Activated CD4-positive, alpha-beta T cell treated with anti-CD3 and anti-CD28 coated beads, Interleukin-2, amount 10 ng/mL, durations not matched to agents 7 days and 5 days (primary cell): ENCODE measurements around the gene ATXN7L3. TPM values are rescaled to one million over a fixed set of nuclear protein-coding genes. Genes with fewer than 3 reads are reported as not detected.
"Not testable (repeated sequence)": the region's sequence is repeated elsewhere in the genome, so short reads cannot be mapped to it uniquely, and the experiment has no call there.

Experiments used
- CTCF ChIA-PET: fragments of 350-600 bp; sonication (Branson Sonifier 250); formaldehyde crosslinking; loops from one replicate; lab custom pipeline; 2021; ENCODE audit warnings: antibody characterized with exemption; lab: Charles Lee
- POLR2A ChIA-PET: fragments of 350-600 bp; sonication (Branson Sonifier 250); formaldehyde crosslinking; loops from one replicate; lab custom pipeline; 2021; ENCODE audit warnings: antibody characterized with exemption; lab: Charles Lee
- DNase-seq: peaks from one replicate; pipeline ENCODE4 v3.0.0-alpha.2; 2020
- H3K27ac Mint-ChIP-seq: one replicate; pipeline ENCODE4 v1.8.0; 2021; ENCODE audit warnings: mild to moderate bottlenecking, moderate library complexity, mixed read lengths
- H3K27me3 Mint-ChIP-seq: one replicate; pipeline ENCODE4 v1.8.0; 2021; ENCODE audit warnings: mixed read lengths
- H3K36me3 Mint-ChIP-seq: one replicate; pipeline ENCODE4 v1.8.0; 2021; ENCODE audit warnings: low read depth, mixed read lengths
- H3K4me1 Mint-ChIP-seq: one replicate; pipeline ENCODE4 v1.8.0; 2021; ENCODE audit warnings: mixed read lengths
- H3K4me3 Mint-ChIP-seq: one replicate; pipeline ENCODE4 v1.8.0; 2021; ENCODE audit warnings: mild to moderate bottlenecking, moderate library complexity, mixed read lengths
- H3K9me3 Mint-ChIP-seq: one replicate; pipeline ENCODE4 v1.8.0; 2021; ENCODE audit warnings: mixed read lengths
- microRNA-seq: library from miRNA; unstranded; fragments of <30 nt; microRNA quantifications from one replicate; pipeline ENCODE4 v1.2.0, GENCODE V29; 2021; ENCODE audit warnings: borderline microRNAs expressed, borderline replicate concordance
- total RNA-seq, 2 experiments: library from RNA; stranded (reverse); gene quantifications; one replicate each; pipeline ENCODE4 v1.2.3, GENCODE V29; 2021

Gene ATXN7L3
- total RNA-seq, 2 experiments from 2014 or later, result 110 to 112 TPM

DNA sequence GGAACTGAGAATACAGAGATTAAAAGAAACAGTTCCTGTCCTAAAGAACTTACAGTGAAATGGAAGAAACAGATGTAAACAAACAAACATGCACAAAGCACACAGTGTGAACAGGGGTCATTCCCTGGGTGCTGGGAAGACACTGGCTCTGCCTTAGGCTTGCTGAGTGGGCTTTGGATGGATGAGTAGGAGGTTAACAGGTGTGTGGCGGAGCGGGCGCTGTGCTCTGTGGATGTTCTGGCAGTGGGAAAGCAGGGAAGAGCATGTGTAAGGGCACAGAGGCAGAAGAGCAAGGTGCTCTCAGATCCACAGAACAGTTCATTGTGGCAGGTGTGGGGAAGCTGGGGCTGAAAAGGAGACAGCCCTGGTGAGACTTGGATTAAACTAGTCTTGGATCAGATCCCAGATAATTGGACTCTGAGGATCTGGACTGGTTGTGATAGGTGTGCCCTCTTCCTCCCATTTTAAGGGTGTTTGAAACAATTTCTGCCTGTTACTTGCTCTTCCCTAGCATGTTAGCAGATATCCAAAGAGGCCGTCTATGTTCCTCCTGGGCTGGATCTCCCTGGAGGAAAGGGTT, 49.8 kb downstream of the ATXN7L3 start:
- peak overlapping the region; percentile 60 for H3K27ac Mint-ChIP-seq
- no peaks in the 10 kb centered on the region for H3K27me3 Mint-ChIP-seq
- CTCF ChIA-PET, result no interaction called here
- H3K4me3 Mint-ChIP-seq, result no peak overlapping the region
- POLR2A ChIA-PET, result no interaction called here
- peaks cover 27% of the 10 kb centered on the region for H3K36me3 Mint-ChIP-seq
- H3K4me1 Mint-ChIP-seq, result peaks cover 19% of the 10 kb centered on the region
- H3K9me3 Mint-ChIP-seq, result no peaks in the 10 kb centered on the region
- DNase-seq, result no peak

DNA sequence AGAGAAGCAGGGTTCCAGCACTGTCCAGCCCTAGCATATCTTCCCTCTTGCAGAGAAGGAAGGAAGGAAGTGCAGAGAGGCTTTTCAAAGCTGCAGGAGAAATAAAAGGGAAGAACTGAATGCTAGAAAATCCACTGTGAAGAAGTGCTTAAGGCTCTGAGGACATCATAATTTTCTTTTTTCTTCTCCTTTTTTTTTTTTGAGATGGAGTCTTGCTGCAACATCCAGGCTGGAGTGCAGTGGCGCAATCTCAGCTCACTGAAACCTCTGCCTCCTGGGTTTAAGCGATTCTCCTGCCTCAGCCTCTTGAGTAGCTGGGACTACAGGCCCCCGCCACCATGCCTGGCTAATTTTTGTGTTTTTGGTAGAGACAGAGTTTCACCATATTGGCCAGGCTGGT, 50.6 kb downstream of the ATXN7L3 start:
- POLR2A ChIA-PET, H3K27me3 Mint-ChIP-seq, H3K9me3 Mint-ChIP-seq, DNase-seq, H3K27ac Mint-ChIP-seq, H3K4me3 Mint-ChIP-seq: not testable (repeated sequence)
- CTCF ChIA-PET, result interaction anchor here (1.1 kb wide), 1 partner anchor 19 kb away, joined by 4 read pairs; no protein-coding TSS in a partner anchor
- Mint-ChIP-seq H3K4me1 (peaks cover 19% of the 10 kb centered on the region), H3K36me3 (peaks cover 27% of the 10 kb centered on the region)

DNA sequence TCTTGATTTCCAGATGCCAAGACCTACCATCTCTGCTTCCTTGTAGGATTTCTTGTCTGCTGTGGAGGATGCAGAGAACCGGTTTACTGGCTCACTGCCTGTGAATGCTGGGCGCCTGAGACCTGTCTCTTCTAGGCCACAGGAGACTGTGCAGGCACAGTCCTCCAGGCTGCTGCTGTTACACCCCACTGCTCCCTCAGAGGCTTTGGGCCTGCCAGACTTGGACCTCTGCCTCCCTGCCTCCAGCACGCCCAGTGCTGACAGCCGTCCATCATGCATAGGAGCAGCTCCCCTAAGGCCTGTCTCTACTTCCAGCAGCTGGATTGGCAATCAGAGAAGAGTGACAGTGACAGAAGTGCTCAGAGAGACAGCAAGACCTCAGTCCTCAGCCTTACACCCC, 51.9 kb downstream of the ATXN7L3 start:
- no peak for DNase-seq
- CTCF ChIA-PET, result interaction anchor here (0.5 to 1.1 kb wide), 3 partner anchors 20 to 77 kb away, joined by 3 to 6 read pairs (median 4); no protein-coding TSS in a partner anchor
- no peaks in the 10 kb centered on the region for H3K9me3 Mint-ChIP-seq
- peaks cover 25% of the 10 kb centered on the region for H3K36me3 Mint-ChIP-seq
- H3K4me3 Mint-ChIP-seq, result no peak overlapping the region
- no peaks in the 10 kb centered on the region for H3K27me3 Mint-ChIP-seq
- H3K4me1 Mint-ChIP-seq, result peaks cover 20% of the 10 kb centered on the region
- no peak overlapping the region for H3K27ac Mint-ChIP-seq
- POLR2A ChIA-PET, result no interaction called here

DNA sequence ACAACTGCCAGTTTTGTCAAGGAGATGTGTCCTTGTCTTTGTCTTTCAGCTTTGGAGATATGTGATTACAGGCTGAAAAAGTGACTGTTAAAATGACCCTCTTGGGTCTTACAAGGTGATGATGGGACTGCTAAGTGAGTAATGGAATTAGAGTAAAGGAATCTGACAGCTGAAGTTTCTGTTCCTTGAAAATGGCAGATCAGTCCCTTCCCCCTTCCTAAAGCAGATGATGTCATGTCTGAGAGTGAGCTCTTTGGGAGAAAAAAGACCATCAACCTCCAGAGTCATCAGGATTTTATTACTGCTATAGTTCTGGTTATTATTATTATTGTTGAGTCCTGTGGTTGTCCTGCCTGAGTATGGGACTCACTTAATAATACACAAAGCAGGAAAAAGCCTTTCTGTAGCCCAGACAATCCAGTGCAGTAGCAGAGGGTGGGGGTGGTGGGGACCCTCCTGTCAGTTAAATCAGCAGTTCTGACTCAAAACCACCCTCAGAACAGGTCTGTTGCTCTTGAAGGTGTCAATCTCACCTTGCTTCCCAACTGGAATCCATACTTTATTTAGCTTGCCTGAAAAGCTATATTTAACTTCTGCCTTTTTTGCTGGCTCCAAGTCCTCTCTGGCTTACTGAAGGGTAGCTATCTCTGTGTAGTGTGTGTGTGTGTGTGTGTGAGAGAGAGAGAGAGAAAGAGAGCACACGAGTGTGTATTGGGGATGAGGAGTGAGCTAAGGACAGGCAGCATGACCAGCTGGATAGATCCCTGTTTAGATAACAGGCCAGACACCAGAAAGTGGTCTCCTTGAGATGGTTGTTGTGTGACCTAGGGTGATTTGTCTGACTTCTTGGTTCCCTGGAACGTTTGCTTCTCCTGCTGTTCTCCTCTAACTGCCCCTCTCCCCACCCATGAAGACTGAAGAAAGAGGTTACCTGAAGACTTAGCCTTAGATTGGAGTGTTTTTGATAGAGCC, 53.0 kb downstream of the ATXN7L3 start:
- no peaks in the 10 kb centered on the region for H3K27me3 Mint-ChIP-seq
- ChIA-PET POLR2A (no interaction called here), CTCF (interaction anchor here (1.0 to 1.6 kb wide), 3 partner anchors 14 to 63 kb away, joined by 4 read pairs; no protein-coding TSS in a partner anchor)
- no peak for DNase-seq
- H3K9me3 Mint-ChIP-seq, result no peaks in the 10 kb centered on the region
- H3K36me3 Mint-ChIP-seq, result peaks cover 18% of the 10 kb centered on the region
- peaks cover 25% of the 10 kb centered on the region for H3K4me1 Mint-ChIP-seq
- peak overlapping the region; percentile 26 for H3K27ac Mint-ChIP-seq
- no peak overlapping the region for H3K4me3 Mint-ChIP-seq

DNA sequence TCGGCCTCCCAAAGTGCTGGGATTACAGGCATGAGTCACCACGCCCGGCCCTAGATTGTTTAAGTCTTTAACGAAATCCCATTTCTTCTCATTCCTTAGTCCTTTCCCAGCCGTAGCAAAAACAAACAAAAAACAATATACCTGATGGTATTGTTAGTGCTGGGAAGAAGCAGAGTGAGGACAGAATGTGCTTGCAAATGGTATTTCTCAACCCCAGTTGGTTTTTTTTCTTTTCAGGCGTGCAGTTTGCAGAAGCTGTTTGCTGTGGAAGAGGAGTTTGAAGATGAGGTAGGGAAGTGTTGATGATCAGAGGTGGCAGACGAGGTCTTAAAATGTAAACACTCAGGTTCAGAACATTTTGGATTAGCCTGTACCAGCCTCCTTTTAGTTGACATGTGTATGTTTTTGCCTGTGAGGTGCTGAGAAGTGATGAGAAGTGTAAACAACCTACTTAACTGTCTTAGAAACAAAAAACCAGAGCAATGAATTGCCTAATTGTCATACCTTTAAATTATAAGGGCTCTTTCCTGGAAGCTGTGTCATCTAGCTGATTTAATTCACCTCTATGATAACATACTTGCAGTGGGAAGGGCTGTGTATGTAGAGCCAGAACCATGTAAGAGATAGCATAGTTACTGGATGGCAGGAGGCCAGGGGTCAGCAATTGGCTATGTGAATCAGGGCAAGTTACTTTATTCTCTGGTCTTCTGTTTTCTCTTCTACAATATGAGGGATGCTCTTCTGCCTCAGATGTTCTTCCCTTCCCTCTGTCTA, 54.5 kb downstream of the ATXN7L3 start:
- no peaks in the 10 kb centered on the region for H3K9me3 Mint-ChIP-seq
- peaks cover 18% of the 10 kb centered on the region for H3K36me3 Mint-ChIP-seq
- ChIA-PET CTCF (interaction anchor here (1.2 to 1.6 kb wide), 3 partner anchors 13 to 186 kb away, joined by 3 to 4 read pairs (median 4); no protein-coding TSS in a partner anchor), POLR2A (interaction anchor here (0.6 kb wide), 1 partner anchor 138 kb away, joined by 3 read pairs; no protein-coding TSS in a partner anchor)
- no peak overlapping the region for H3K4me3 Mint-ChIP-seq
- no peak overlapping the region for H3K27ac Mint-ChIP-seq
- H3K27me3 Mint-ChIP-seq, result no peaks in the 10 kb centered on the region
- DNase-seq, result no peak
- H3K4me1 Mint-ChIP-seq, result peaks cover 21% of the 10 kb centered on the region

DNA sequence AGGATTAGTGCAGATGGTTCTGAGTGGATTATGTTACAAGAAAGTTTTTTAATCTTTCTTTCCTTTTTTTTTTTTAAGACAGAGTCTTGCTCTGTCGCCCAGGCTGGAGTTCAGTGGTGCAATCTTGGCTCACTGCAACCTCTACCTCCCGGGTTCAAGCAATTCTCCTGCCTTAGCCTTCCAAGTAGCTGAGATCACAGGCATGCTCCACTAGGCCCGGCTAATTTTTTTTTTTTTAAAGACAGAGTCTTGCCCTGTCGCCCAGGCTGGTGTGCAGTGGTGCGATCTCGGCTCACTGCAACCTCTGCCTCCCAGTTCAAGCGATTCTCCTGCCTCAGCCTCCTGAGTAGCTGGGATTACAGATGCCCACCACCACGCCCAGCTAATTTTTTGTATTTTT, 55.8 kb downstream of the ATXN7L3 start:
- Mint-ChIP-seq H3K4me1 (peaks cover 16% of the 10 kb centered on the region), H3K36me3 (peaks cover 11% of the 10 kb centered on the region)
- POLR2A ChIA-PET, H3K9me3 Mint-ChIP-seq, H3K27me3 Mint-ChIP-seq, H3K4me3 Mint-ChIP-seq, DNase-seq, H3K27ac Mint-ChIP-seq: not testable (repeated sequence)
- CTCF ChIA-PET, result interaction anchor here (0.7 to 1.1 kb wide), 2 partner anchors 14 to 21 kb away, joined by 4 read pairs; partner anchors contain the start of gene HDAC5

Small RNA genes within 50 kb of the gene (microRNA-seq; reads per million reads assigned to microRNA genes)
- gene MIR6782, result not detected

Other genes with a start within 250 kb of the ATXN7L3 start
- not detected for gene PYY, start 245.9 kb downstream of the ATXN7L3 start, total RNA-seq
- gene NAGS, start 195.3 kb downstream of the ATXN7L3 start, total RNA-seq, result under 1 TPM; 0.75 to 0.79 TPM
- gene TMEM101, start 184.9 kb downstream of the ATXN7L3 start, total RNA-seq, result 10 to 100 TPM; 25.6 to 28.8 TPM
- 10 to 100 TPM; 59.3 to 64.8 TPM for gene LSM12, start 133.2 kb downstream of the ATXN7L3 start, total RNA-seq
- gene G6PC3, start 129.1 kb downstream of the ATXN7L3 start, total RNA-seq, result 10 to 100 TPM; 18.1 to 25.2 TPM
- gene HDAC5, start 76.2 kb downstream of the ATXN7L3 start, total RNA-seq, result 10 to 100 TPM; 27.0 to 32.3 TPM
- gene HROB, start 58.0 kb downstream of the ATXN7L3 start, total RNA-seq, result 10 to 100 TPM; 15.1 to 16.4 TPM
- gene ASB16, start 29.2 kb downstream of the ATXN7L3 start, total RNA-seq, result under 1 TPM in 1 of 2 experiments, not detected in 1; 0.30 TPM
- gene TMUB2, start 12.9 kb downstream of the ATXN7L3 start, total RNA-seq, result 10 to 100 TPM; 36.6 to 37.1 TPM
- gene UBTF, start 19.8 kb upstream of the ATXN7L3 start, total RNA-seq, result 100 to 1,000 TPM; 186 to 195 TPM
- gene SLC4A1, start 68.3 kb upstream of the ATXN7L3 start, total RNA-seq, result not detected
- under 1 TPM; 0.10 TPM for gene RUNDC3A, start 108.7 kb upstream of the ATXN7L3 start, total RNA-seq
- 100 to 1,000 TPM; 104 to 107 TPM for gene SLC25A39, start 124.9 kb upstream of the ATXN7L3 start, total RNA-seq
- 10 to 100 TPM; 61.1 to 70.5 TPM for gene GRN, start 145.4 kb upstream of the ATXN7L3 start, total RNA-seq
- under 1 TPM in 1 of 2 experiments, not detected in 1; 0.08 TPM for gene FAM171A2, start 164.0 kb upstream of the ATXN7L3 start, total RNA-seq
- gene ITGA2B, start 189.8 kb upstream of the ATXN7L3 start, total RNA-seq, result under 1 TPM; 0.27 to 0.47 TPM